ENCODE measurements around the gene TTLL11.

TTLL11 gene

DNA sequence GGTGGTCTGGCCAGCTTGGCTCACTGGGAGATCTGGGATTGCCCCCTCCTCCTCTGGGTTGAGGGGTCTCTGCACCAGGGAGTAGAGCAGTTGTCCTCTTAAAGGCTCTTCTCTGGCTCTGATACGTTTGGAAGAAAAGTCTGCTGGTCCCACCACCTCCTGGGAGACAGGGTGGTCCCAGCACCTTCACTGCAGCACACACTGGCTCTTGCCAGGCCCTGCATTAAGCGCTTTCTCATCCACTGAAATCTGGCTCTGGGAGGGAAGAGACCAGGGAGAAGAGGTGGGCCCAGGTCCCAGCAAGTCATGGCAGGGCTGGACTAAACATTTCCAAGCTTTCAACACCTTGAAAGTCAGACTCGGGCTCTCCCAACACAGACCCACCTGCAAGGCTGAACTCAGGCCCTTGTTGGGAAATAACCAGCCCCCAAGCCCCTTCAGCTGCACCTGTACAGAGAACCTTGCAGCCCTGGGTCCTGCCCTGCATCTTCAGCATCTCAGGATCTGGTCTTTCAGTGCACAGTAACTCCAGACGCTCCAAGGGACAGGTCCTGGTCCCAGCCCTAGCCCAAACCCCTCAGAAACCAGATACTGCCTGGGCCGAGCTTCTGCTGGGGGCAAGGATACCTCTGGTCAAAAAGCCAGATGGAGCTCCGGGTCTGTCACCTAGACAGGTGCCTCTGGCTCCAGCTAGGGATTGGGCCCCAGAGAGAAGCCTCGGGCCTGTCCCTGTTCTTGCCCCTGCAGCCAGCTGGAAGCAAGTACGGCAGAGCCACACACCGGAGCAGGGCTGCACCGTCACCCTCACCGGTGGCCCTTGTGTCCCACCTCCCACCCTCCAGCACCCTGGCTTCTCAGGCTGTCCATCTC is 307.2 kb downstream of the TTLL11 start:
- DNase-seq (ENCODE audit: low spot score), result no peak

DNA sequence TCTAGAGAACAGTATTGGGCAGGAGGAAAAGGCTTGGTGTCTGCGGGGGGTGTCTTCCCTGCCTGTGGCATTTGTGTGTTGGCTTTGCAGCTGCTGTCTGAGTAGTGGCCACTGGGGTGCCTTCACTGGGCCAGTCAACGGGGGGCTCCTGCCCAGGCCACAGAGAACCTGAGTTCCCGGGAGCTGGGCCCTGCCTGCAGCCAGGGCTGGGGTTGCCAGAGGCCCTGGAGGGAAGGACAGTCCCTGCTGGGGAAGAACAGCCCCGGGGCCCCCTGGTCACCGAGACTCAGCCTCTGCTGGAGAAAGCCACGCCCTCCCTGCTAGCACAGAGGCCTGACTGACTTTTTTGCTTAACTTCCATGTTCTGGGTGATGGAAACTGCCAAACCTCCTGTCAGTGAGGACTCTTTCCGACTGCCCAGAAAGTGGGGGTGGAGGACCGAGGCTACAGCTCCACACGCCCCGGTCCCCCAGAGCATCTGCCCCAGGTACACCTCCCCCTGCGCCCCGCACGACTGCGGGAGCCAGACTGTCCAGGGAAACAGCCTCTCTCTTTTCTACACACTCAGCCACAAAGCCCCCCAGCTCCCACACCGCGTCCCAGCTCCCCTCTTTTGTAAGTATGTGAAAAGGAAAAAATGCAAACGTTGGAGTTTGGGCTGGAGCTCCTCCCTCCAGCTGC is 308.2 kb downstream of the TTLL11 start:
- DNase-seq (ENCODE audit: low spot score), result no peak

DNA sequence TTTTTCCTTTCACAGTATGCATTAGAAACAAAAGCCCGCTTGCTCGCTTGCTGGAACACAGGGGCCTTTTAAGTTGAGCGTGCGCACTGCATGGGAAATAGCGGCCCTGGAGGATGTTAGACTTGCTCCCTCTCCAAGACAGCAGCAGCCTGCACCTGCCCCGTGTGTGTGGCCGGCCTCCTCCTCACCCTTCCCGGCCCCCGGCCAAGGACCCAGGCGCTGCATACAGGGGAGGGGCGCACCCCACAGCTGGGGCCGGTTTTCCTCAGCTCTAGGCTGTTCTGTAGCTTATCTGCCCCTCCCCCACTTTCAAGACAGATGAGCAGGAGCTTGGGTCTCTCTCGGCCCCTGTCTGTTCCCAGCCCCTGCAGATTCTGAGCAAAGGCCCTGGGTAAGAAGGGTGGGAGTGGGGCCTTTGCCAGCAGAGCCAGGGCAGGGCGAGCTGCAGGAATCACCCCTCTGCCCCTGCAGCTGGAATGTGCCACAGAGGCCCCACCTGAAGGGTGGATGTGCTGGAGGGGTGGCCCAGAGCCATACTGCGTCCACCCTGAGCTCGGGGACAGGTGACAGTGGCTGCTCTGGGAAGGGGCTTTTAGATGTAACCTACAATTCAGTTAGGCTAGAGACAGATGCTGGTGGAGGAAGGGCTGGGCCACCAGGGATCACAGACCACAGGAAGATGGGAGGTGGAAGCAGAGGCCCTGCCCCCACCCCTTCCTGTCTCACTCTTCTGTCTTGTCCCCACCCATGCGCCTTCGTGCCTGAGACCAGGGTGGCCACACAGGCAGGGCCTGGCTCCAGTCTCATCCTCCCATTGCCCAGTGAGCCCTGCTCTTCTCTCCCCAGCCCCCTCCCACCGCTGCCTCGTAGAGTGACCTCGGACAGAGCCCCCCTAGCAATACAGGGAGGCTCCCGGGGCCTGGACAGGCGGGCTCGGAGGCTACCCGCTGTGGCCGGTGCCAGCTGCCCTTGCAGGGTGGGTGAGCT is 309.3 kb downstream of the TTLL11 start:
- no peak for DNase-seq (ENCODE audit: low spot score)

DNA sequence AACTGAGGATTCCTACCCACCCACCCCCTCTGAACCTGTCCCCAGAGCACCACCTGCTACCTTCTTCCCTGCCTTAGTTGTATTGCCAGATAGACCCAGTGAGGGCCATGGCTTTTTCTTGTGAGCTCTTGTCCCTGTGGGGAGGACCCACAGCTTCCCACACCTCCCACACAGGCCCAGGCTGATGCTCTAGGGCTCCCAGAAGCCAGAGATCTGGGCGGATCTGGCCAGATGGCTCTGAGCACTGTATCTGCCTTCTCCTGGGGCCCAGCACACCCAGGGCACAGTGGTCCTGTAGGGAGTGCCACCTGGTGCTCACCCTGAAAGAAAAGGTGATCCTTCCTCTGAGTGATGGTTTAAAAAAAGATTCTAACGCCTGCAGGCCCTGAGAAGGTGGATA is 310.0 kb downstream of the TTLL11 start:
- DNase-seq (ENCODE audit: low spot score), result no peak

DNA sequence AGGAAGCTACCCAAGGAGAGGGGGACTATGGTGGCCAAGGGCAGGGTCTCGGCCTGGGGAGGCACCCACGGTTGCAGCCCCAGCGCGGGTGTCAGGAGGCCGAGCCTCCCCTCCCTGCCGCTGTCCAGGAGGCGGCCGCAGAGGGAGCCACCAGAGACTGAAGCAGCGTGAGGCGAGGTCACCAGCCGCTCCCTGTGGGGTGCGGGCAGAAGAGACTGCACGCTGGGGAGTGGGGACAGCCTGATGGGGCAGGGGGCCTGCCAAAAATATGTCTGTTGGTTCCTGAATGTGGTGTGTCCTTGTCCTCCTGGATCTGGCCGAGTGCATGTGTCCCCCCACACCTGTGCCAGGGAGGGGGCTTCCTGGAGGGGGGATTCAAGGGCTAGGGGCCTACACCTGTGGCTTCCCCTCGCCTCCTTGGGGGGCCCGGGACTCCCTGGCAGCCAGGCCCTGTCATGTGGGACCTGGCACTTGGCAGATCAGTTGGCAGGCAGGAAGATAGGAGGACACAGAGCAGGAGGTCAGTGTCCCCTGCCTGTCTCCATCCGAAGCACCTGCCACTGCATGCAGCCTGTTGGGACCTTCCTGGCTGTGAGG is 310.5 kb downstream of the TTLL11 start:
- DNase-seq (ENCODE audit: low spot score), result no peak

DNA sequence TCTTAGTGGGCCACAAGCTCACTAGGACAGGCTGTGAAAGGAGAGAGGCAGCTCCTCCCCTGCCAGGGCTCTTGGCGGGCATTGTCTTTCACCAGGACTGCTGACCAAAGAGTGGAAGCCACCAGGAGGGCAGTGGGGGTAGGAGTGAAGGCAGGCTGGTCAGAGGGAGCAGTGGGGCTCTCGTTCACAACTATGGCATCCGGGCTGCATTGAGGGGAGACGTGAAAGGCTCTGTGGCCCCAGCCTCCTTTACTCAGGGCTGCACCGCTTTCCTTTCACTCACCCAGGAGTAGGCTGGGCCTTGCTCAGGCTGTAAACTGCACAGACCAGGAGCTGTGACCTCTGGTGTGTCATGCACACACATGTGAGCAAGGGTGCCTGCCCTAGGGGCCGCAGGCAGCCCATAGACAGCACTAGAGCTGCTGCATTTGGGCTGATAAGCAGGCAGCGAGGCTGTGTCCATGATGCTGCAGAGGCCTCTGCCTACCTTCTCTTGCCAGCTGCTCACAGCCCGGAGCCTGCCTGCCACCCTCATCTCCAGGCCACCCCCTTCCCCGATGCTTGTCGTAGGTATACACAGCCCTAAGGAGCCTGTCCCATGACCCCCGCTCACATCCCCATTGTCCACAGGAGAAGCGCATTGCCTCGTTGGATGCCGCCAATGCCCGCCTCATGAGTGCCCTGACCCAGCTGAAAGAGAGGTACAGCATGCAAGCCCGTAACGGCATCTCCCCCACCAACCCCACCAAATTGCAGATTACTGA is 311.2 kb downstream of the TTLL11 start:
- DNase-seq (ENCODE audit: low spot score), result no peak

DNA sequence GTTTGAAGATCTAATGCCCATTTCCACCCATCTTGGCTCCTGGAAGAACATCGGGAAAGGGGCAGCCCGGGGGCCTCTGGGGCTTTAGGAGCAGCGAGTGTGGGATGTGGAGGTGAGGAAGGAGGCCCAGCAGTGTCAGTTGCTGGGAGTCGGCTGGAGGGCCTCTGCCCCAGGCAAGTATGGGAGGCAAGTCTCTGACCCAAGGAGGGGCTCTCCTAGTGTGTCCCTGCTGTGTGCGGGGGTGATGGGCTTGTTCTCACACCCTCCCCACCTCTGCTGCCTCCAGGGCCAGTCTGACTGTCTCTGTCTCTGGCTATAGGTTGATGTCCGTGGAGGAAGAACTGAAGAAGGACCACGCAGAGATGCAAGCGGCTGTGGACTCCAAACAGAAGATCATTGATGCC is 312.0 kb downstream of the TTLL11 start:
- no peak for DNase-seq (ENCODE audit: low spot score)

DNA sequence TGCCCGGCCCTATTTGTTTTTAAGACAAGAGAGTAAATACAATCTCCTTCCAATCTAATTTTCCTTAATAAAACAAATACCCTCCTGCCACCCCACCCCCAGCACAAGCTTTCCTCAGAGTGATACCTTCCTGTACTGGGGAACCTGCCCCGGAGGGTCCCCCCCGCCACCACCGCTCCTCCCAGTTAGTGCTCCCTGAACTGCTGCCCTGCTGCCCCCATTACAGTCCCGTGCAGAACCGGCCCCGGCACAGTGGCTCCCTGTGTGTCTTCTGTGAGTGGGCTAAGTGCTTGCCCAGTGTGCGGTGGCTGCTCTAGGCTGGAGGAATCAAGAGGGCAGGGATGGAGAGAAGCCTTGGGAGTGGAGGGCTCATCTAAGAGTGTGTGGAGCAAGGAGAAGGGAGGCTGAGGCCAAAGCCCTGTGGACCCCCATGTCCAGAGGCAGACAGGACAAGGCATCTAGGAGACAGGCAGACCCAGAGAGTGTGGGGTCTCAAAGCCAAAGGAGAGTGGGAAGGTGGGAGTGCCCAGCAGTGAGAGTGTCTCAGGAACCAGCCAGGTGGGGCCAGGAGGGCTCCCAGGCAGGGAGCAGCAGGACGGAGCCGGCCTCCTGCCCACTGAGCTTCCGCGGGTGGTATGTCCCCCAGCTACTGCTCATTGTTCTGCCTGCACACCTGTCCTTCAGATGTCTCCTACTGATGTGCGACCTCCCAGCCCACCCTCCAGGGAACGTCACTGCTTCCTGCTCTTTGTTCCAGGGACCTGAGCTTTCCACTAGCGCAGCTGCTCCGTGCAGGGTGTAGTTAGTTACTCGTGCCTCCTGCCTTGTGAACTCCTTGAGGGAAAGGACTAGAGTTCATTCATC is 312.7 kb downstream of the TTLL11 start:
- no peak for DNase-seq (ENCODE audit: low spot score)

DNA sequence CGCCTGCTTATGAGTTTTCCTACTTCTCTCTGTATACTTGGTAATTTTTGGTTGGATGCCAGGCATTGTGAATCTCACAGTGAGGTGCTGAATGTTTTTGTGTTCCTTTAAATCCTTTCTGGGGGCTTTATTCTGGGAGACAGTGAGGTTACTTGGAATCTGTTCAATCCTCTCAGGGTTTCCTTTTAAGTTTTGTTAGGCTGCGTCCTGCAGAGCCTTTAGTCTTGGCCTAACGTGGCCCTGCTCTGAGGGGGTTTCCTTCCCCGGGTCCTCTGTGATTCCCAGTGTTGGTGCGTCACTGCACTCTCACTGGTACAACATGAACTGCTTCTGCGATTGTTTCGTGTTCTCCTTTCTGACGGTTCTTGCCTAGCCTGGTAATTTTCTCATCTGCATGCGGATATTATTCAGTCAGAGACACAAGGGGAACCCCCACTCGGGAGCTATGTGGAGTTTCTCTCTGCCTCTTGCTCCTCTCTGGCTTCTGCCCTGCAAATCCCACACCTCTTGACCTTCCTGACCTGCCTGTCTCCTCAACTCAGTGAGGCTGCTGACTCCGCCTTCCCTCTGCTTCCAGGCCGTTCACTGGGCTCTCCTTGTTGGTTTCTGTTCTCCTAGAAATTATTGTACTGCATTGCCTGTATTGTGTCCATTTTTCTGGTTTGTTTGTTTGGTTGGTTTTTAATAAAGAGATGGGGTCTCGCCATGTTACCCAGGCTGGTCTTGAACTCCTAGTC is 313.6 kb downstream of the TTLL11 start:
- DNase-seq (ENCODE audit: low spot score), result no peak

DNA sequence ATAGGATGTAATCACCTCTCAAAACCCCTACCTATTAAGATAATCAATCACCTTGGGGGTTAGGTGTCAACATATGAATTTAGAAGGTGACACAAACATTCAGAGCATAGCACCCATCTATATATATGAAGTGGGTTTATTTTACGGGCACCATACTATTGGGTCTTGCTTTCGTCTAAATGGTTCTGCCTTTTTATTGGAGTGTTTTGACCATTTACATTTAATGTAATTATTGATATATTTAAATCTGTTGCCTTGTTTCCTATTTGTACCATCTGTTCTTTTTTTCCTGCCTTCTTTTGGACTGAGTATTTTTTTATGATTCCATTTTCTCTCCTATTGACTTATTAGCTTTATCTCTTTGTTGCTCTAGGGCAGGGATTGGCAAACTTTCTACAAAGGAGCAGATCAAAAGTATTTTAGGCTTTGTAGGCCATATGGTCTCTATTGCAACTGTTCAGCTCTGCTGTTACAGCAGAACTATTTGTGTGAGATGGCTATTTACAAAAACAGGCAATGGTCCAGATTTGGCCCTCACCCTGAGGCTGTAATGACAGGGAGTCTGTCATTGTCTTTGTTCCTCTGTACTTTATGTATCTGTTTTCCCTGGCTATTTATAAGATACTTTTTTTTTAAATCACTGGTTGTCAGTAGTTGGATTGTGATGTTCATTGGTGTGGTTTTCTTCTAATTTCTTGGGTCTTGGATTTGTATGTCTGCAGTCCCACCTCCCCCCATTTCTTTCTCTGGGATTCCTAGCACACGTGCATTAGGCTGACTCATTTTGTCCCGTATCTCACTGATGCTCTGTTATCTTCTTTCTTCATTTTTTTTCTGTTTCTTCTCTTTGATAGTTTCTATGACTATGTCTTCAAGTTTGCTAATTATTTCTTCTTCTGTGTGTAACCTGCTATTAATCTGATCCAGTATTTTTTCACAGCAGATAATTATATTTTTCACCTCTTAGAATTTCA is 314.6 kb downstream of the TTLL11 start:
- no peak for DNase-seq (ENCODE audit: low spot score)

DNA sequence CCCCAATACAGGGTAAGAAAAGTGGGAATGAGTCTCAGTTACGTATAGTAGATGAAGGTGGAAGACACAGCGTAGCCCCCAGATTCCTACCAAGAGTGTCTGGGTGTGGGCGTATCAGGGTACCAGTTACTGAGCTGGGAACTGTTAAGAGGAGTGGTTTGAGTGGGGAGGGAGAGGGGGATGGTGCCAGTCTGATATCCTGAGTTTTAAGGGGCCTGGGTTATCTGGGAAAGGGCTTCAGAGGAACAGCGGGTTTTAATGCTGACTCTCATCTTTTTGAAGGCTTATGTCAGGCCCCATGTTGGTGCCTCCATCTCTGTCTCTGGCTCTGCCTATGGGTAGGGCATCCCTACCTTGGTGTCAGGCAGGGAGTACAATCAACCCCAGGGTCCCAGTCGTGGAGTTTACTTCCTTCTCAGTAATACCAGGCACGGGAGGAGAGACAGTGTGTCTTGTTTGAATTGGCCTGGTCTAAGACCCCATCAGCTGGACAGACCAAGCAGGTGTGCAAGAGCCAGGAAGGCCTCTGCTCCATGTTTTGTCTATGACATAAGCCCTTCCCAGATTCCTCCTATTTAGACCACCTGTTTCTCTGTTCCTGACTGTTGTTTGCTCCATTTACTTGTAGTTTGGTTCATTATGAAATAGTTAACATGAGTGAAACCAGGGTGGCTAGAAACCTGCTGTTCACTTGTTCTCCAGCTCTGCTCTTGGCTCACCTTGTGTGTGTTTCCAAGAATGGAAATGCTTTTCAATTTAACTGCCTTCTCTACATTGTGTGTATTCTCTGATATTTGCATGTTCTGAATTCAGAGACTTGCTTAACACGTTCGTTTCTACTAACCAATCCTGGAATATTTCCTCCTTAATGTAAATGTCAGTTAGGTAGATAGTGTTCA is 316.1 kb downstream of the TTLL11 start:
- DNase-seq (ENCODE audit: low spot score), result no peak

DNA sequence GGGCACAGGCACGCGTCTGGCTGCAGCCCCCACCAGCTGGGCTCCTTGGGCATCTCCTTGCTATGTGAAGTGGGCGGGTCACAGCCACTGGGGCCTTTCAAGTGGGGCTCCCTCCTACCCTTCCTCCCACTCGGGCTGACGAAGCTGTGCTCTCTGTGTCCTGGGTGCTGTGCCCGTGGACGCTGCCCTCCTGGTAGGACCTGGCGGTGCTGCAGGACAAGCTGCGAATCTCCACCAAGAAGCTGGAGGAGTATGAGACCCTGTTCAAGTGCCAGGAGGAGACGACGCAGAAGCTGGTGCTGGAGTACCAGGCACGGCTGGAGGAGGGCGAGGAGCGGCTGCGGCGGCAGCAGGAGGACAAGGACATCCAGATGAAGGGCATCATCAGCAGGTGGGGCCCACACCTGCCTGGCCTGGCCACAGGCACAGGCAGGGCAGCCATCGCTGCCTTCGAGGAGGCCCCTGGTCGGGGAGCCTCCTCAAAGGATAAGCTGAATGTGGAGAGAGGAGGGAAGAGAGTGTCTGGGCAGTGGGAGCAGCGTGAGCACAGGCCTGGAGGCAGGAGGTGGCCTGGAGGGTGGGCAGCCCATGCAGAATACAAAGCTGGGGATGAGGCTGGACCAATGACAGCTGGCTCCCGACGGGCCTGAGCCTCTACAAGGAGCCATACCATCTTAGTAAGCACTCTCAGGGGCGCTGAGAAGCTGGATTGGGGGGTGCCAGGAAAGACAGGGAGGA is 316.9 kb downstream of the TTLL11 start:
- DNase-seq (ENCODE audit: low spot score), result no peak

DNA sequence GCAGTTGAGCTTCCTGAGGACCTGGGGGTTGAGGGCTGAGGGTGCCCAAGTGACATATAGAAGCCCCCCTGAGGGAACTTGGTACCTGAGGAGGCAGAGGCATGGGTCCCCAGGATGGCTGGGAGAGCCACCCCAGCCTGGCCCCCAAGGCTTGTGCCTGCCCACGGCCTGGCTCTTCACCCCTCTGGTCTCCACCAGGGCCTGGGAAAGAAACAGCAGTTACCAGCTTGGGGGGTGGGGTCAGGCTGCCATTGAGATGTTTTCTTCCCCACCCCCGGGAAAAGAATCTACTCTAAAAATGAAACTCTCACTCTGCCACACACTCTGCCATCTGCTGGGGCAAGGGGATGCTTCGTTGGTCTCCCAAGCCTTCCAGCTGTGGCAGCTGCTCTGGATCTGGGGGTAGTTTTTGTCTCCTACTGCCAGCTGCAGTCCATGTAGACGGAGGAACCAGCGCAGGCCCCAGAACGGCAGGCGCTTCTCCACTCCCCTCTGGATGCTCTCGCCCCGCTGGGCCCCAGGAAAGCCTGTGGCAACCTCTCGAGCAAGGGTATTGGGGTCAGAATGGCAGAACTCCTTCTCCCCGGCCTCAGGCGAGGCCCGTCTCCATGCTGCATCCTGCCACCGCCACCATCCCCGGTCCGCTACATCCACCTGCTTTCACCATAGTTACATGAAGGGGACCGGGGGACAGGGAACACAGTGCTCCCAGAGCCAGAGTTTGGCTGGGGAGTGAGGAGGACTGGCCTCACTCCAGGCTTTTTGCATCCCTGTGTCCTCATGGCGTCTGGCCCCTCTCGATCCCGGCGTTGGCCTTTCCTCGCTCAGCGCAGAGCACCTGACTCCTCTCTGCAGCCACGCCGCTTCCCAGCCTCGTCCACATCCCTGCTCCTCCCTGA is 318.1 kb downstream of the TTLL11 start:
- DNase-seq (ENCODE audit: low spot score), result no peak

DNA sequence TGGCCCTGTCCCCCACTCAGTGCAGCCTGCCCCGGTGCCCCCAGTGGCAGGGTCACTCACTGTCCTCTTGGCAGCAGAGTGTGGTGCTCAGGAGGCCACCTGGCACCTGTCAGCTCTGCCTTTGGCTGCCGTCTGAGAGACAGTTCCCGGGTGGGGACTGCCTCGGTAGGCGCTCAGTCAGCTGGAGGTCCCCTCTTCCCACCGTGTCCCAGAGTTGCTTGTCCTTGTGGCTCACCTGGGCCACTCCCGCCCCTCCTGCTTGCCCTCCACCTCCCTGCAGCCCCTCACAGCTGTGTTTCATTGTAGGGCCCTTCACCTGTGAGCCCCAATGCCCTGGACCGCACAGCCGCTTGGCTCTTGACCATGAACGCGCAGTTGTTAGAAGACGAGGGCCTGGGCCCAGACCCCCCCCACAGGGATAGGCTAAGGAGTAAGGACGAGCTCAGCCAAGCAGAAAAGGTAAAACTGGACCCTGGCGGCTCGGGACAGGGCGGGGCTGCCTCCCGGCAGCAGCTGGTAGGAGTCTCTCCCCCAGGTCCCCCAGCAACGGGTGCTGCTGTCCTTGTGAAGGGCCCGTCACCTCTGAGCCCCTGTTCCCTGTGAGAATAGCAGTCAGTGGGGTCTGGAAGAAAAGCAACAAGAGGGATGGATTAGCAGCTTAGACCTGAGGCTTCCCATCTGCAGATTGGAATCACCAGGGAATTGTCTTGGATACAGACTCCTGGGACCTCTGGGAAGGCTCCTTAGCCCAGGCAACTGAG is 319.0 kb downstream of the TTLL11 start:
- DNase-seq (ENCODE audit: low spot score), result no peak
